K562 (cell line): ENCODE results near the gene CELF4. TPM values are rescaled to one million over a fixed set of nuclear protein-coding genes. Genes with fewer than 3 reads are reported as not detected.

Source experiments
- ATAC-seq: fragments of 200-7000 bp; cut with Tn5 transposase; 3 replicates; pipeline ENCODE4 v1.9.1; 2020; ENCODE audit warnings: moderate library complexity
- Bru-seq: library from RNA; stranded (reverse); fragments of 400-500 nt; gene quantifications from one replicate; lab custom pipeline; 2021; lab: Mats Ljungman, UMichigan
- BruChase-seq, 2 experiments: library from RNA; stranded (reverse); fragments of 400-500 nt; gene quantifications; one replicate each; lab custom pipeline; 2021; lab: Mats Ljungman, UMichigan
- BruUV-seq: library from RNA; stranded (reverse); fragments of 400-500 nt; replicated peaks from 2 replicates; lab custom pipeline; 2021; lab: Mats Ljungman, UMichigan
- CTCF ChIA-PET: fragments of 300-600 bp; formaldehyde crosslinking; extraction: SDS; loops from one replicate; lab custom pipeline; 2021; ENCODE audit warnings: low intra/inter-chr PET ratio; lab: Yijun Ruan, JAX
- POLR2A ChIA-PET: fragments of 300-600, 350-650 bp; sonication (Branson Sonifier 250); formaldehyde crosslinking; extraction: SDS; loops from one replicate; lab custom pipeline; 2021; ENCODE audit warnings: antibody characterized with exemption, inconsistent platforms; lab: Yijun Ruan, JAX
- DNase-seq, 4 experiments: peaks; one replicate each; pipeline versions ENCODE4 v3.0.0 to v3.0.0-alpha.2; 2011 to 2018; ENCODE audit warnings: low spot score in 3 of 4, mixed read lengths in 3 of 4; ENCODE audit errors: extremely low read depth in 1 of 4
- FAIRE-seq: peaks from 2 replicates; lab custom pipeline; 2011; peaks lifted over from hg19 to GRCh38; lab: Jason Lieb, UNC
- H2AFZ ChIP-seq: 2 replicates; pipeline ENCODE4 v1.6.0; 2011; ENCODE audit warnings: low read depth, low read length, control low read depth, inconsistent platforms
- H3K27ac ChIP-seq: fragments of 200-600 bp; 3 replicates; pipeline ENCODE4 v1.8.0; 2011; ENCODE audit warnings: low read depth, mild to moderate bottlenecking, control low read depth, inconsistent platforms, low read length, moderate library complexity, mixed read lengths; ENCODE audit errors: extremely low read depth
- H3K27me3 ChIP-seq, 2 experiments: fragments of 300-600 bp in 1 of 2; 2 replicates in 1 of 2; 3 replicates in 1 of 2; pipeline versions ENCODE4 v1.6.0 to v1.8.0; 2011; ENCODE audit warnings: inconsistent platforms in 2 of 2, low read length in 2 of 2, mild to moderate bottlenecking in 1 of 2, mixed read lengths in 1 of 2, moderate library complexity in 1 of 2; ENCODE audit not compliant: control insufficient read depth in 2 of 2, insufficient read depth in 2 of 2
- H3K36me3 ChIP-seq: fragments of 300-600 bp; 3 replicates; pipeline ENCODE4 v1.8.0; 2011; ENCODE audit warnings: mild to moderate bottlenecking, low read length, inconsistent platforms; ENCODE audit not compliant: control insufficient read depth, insufficient read depth
- H3K4me1 ChIP-seq, 2 experiments: fragments of 200-600 bp in 1 of 2; replicated peaks in 1 of 2; 2 replicates in 1 of 2; 3 replicates in 1 of 2; pipeline versions ENCODE4 v1.5.1 to v1.8.0; 2011; ENCODE audit warnings: inconsistent platforms in 2 of 2, low read length in 2 of 2, mild to moderate bottlenecking in 1 of 2, mixed read lengths in 1 of 2, moderate library complexity in 1 of 2; ENCODE audit not compliant: control insufficient read depth in 2 of 2, insufficient read depth in 2 of 2
- H3K4me2 ChIP-seq: 2 replicates; pipeline ENCODE4 v1.6.1; 2011; ENCODE audit warnings: low read length, control low read depth, inconsistent platforms, mixed read lengths; ENCODE audit not compliant: insufficient read depth
- H3K4me3 ChIP-seq: fragments of 200-600 bp; sonication (generic), shearing (Covaris generic); 2 replicates; pipeline ENCODE4 v1.5.1; 2016; ENCODE audit warnings: control low read depth, inconsistent platforms
- H3K79me2 ChIP-seq: fragments of 200-600 bp; 3 replicates; pipeline ENCODE4 v1.8.0; 2011; ENCODE audit warnings: low read length, inconsistent platforms; ENCODE audit not compliant: control insufficient read depth, insufficient read depth
- H3K9ac ChIP-seq, 2 experiments: 2 replicates each; pipeline versions ENCODE4 v1.6.0 to v1.6.1; 2011; ENCODE audit warnings: low read depth in 2 of 2, low read length in 2 of 2, control low read depth in 1 of 2, inconsistent platforms in 1 of 2, mild to moderate bottlenecking in 1 of 2, mixed read lengths in 1 of 2; ENCODE audit not compliant: insufficient read depth in 1 of 2
- H3K9me1 ChIP-seq: one replicate; pipeline ENCODE4 v1.6.0; 2011; ENCODE audit warnings: inconsistent platforms, mild to moderate bottlenecking, low read length, moderate library complexity; ENCODE audit not compliant: control insufficient read depth, insufficient read depth
- H3K9me3 ChIP-seq: replicated peaks from 2 replicates; pipeline ENCODE4 v1.5.1; 2011; ENCODE audit warnings: low read depth, low read length, inconsistent platforms; ENCODE audit not compliant: control insufficient read depth, insufficient read depth
- H4K20me1 ChIP-seq: replicated peaks from 2 replicates; pipeline ENCODE4 v1.6.1; 2011; ENCODE audit warnings: low read length, inconsistent platforms, mixed read lengths; ENCODE audit not compliant: control insufficient read depth, insufficient read depth
- BRD4 ChIP-seq: fragments of 200-600 bp; sonication (generic); IDR thresholded peaks from 2 replicates; pipeline ENCODE4 v1.6.1; 2017; ENCODE audit warnings: inconsistent platforms
- HNRNPUL1 ChIP-seq: fragments of 200-400 bp; formaldehyde crosslinking; IDR thresholded peaks from 2 replicates; pipeline ENCODE4 v1.6.1; 2017; ENCODE audit warnings: low read length
- WGBS: fragments of 100-300 bp; shearing (Covaris generic); methylation state at CpG from one replicate; pipeline ENCODE4 v1.1.6; 2016; ENCODE audit warnings: low coverage, mixed read lengths; ENCODE audit not compliant: insufficient coverage; ENCODE audit errors: missing lambda C conversion rate; 5-methylcytosine and 5-hydroxymethylcytosine counted together
- in situ Hi-C: fragments of 300-500 bp; cut with MboI; formaldehyde crosslinking; loops from 4 replicates; pipeline ENCODE4 v1.15.0; 2018; ENCODE audit warnings: inconsistent platforms, mixed read lengths
- intact Hi-C: fragments of 100-400 bp; cut with micrococcal nuclease; formaldehyde crosslinking; loops from 2 replicates; pipeline ENCODE4 v1.14.2; 2022
- long read RNA-seq, 3 experiments: library from polyadenylated mRNA in 2 of 3; library from RNA in 1 of 3; unstranded in 2 of 3; stranded (forward) in 1 of 3; transcript quantifications; one replicate each; pipeline ENCODE4 v2.0.0, GENCODE V29; 2019 to 2022
- polyA minus RNA-seq, 3 experiments: library from RNA; depleted of rRNA, polyadenylated mRNA; stranded (reverse); fragments of >200 nt; gene quantifications; 2 replicates each; pipeline ENCODE4 v1.2.3, GENCODE V29; 2011
- polyA plus RNA-seq, 8 experiments: library from polyadenylated mRNA; depleted of rRNA in 4 of 8; stranded (reverse) in 5 of 8; unstranded in 3 of 8; fragments of >200 nt; fragmentation: Nextera tagmentation in 2 of 8; fragmentation: Illumina TruSeq in 1 of 8; extraction: Ambion mirVana in 2 of 8; extraction: Trizol in 1 of 8; gene quantifications; 2 replicates each; pipeline versions ENCODE4 v1.2.1 to v1.2.3, GENCODE V29; 2011 to 2014; ENCODE audit warnings: inconsistent platforms in 1 of 8, missing spikeins in 1 of 8
- total RNA-seq, 7 experiments: library from RNA; depleted of rRNA in 6 of 7; stranded (reverse); fragments of >200 nt in 6 of 7; fragmentation: Illumina TruSeq in 2 of 7; extraction: Trizol in 2 of 7; gene quantifications; 2 replicates each; pipeline versions ENCODE4 v1.2.1 to v1.2.3, GENCODE V29; 2011 to 2021; ENCODE audit warnings: low replicate concordance in 1 of 7

The CELF4 gene
- not detected in 2 replicates for total RNA-seq (2011; cell fraction: chromatin; rRNA removed; ENCODE audit: low replicate concordance)
- total RNA-seq (2011; cell fraction: nucleolus; rRNA removed) = not detected in 2 replicates
- not detected in 2 replicates for total RNA-seq (2011; cell fraction: nucleoplasm; rRNA removed)
- total RNA-seq (2014; rRNA removed) (0.05 TPM in 1 of 2 replicates, not detected in the other), total RNA-seq (2014; rRNA removed; fragmentation: Illumina TruSeq; extraction: Trizol) (not detected in 2 replicates), total RNA-seq (2015; rRNA removed; fragmentation: Illumina TruSeq; extraction: Trizol) (not detected in 2 replicates), total RNA-seq (2021) (0.24 TPM in 1 of 2 replicates, not detected in the other), polyA plus RNA-seq (2011; rRNA removed) (0.06 TPM in 1 of 2 replicates, not detected in the other), polyA plus RNA-seq (2014; fragmentation: Illumina TruSeq; extraction: Trizol) (0.08 and 0.09 TPM in 2 replicates), polyA plus RNA-seq (2014; fragmentation: Nextera tagmentation; extraction: Ambion mirVana) (under 1 TPM in 1 of 2 experiments, not detected in 1; 0.04 TPM), polyA plus RNA-seq (2014; rRNA removed) (0.15 and 0.19 TPM in 2 replicates), polyA minus RNA-seq (2011; rRNA and poly(A)+ RNA removed) (not detected in 2 replicates), Bru-seq, nascent RNA (percentile 8 among the genes with signal in this experiment), BruChase-seq, experiment 1, labeled RNA remaining after a 2-hour chase (percentile 5 among the genes with signal in this experiment), BruChase-seq, experiment 2, labeled RNA remaining after a 6-hour chase (percentile 5 among the genes with signal in this experiment)
- polyA plus RNA-seq (2011; cell fraction: cytosol; rRNA removed) = not detected in 2 replicates
- 0.10 TPM in 1 of 2 replicates, not detected in the other for polyA plus RNA-seq (2011; cell fraction: nucleus; rRNA removed)
- 0.09 and 0.47 TPM in 2 replicates for polyA plus RNA-seq (2012)
- polyA minus RNA-seq (2011; cell fraction: cytosol; rRNA and poly(A)+ RNA removed) = not detected in 2 replicates
- not detected in 2 replicates for polyA minus RNA-seq (2011; cell fraction: nucleus; rRNA and poly(A)+ RNA removed)
- long read RNA-seq, experiment 1 = 0 reads
- long read RNA-seq, experiment 2 = 0 reads
- long read RNA-seq, experiment 3 = 0 reads

GRCh38 chr18:37565101-37565976, at the start of gene CELF4:
CELF4 (minus strand) TSS chr18:37565798.
- WGBS = 15% methylated on average over 58 of the region's 62 CpGs
- in situ Hi-C loops (no loop called here), intact Hi-C loops (no loop called here)
- Histone ChIP-seq H3K36me3 (no peaks in the 10 kb centered on the region), H3K9me1 (no peaks in the 10 kb centered on the region), H3K9ac (no peak within 1 kb of the TSS), H3K27me3 (peaks cover 4 to 21% of the 10 kb centered on the region in 2 experiments; a peak in 2 of 5 replicates), H3K4me2 (no peak within 1 kb of the TSS), H4K20me1 (no peaks in the 10 kb centered on the region), H2AFZ (no peak within 1 kb of the TSS), H3K27ac (no peak within 1 kb of the TSS), H3K9me3 (no peaks in the 10 kb centered on the region), H3K79me2 (no peaks in the 10 kb centered on the region), H3K4me1 (peaks cover 0 to 5% of the 10 kb centered on the region in 2 experiments; a peak in 1 of 5 replicates), H3K4me3 (no peak within 1 kb of the TSS)
- FAIRE-seq (no peak), DNase-seq (no peak), ATAC-seq (peak; percentile 31; the same call in 2 of the 3 replicates)
- BruUV-seq = no TSS peak
- POLR2A ChIA-PET = no interaction called here
- CTCF ChIA-PET = no interaction called here
- TF ChIP-seq BRD4 (no peak), HNRNPUL1 (no peak)
